CD4-positive, alpha-beta T cell (primary cell): ENCODE measurements around the gene CPED1. TPM values are rescaled to one million over a fixed set of nuclear protein-coding genes. Genes with fewer than 3 reads are reported as not detected.

Source experiments
- ATAC-seq: fragments of 200-7000 bp; cut with Tn5 transposase; one replicate; pipeline ENCODE4 v1.10.0; 2022; ENCODE audit warnings: mild to moderate bottlenecking; ENCODE audit not compliant: poor library complexity
- CTCF ChIA-PET: fragments of 350-600 bp; sonication (Branson Sonifier 250); formaldehyde crosslinking; loops from one replicate; lab custom pipeline; 2021; ENCODE audit warnings: antibody characterized with exemption, inconsistent platforms; lab: Charles Lee
- POLR2A ChIA-PET: fragments of 350-600 bp; sonication (Branson Sonifier 250); formaldehyde crosslinking; loops from one replicate; lab custom pipeline; 2021; ENCODE audit warnings: antibody characterized with exemption, inconsistent platforms; lab: Charles Lee
- DNase-seq, 14 experiments: peaks; one replicate each; pipeline ENCODE4 v3.0.0-alpha.2; 2013 to 2020; ENCODE audit warnings: mixed read lengths in 2 of 14
- H3K27ac ChIP-seq, 2 donors: one replicate each; pipeline versions ENCODE4 v1.5.1 to v1.7.0; 2013; ENCODE audit warnings: low read length in 2 of 2, low read depth in 1 of 2, mild to moderate bottlenecking in 1 of 2
- H3K27me3 ChIP-seq, 2 experiments: 1 replicate in 1 of 2; 2 replicates in 1 of 2; pipeline versions ENCODE4 v1.6.1 to v1.7.0; 2013; ENCODE audit warnings: low read length in 2 of 2, control low read depth in 1 of 2, mild to moderate bottlenecking in 1 of 2, moderate library complexity in 1 of 2; ENCODE audit not compliant: insufficient read depth in 2 of 2, control insufficient read depth in 1 of 2
- H3K36me3 ChIP-seq: one replicate; pipeline ENCODE4 v1.6.1; 2013; ENCODE audit warnings: low read length, control low read depth; ENCODE audit not compliant: insufficient read depth
- H3K4me1 ChIP-seq: one replicate; pipeline ENCODE4 v1.6.1; 2013; ENCODE audit warnings: low read length, control low read depth; ENCODE audit not compliant: insufficient read depth
- H3K4me3 ChIP-seq: one replicate; pipeline ENCODE4 v1.5.1; 2013; ENCODE audit warnings: mild to moderate bottlenecking, low read length, moderate library complexity
- H3K9me3 ChIP-seq, 2 experiments: 1 replicate in 1 of 2; 2 replicates in 1 of 2; pipeline versions ENCODE4 v1.6.1 to v1.7.0; 2013; ENCODE audit warnings: low read length in 2 of 2, mild to moderate bottlenecking in 2 of 2, control low read depth in 1 of 2, moderate library complexity in 1 of 2; ENCODE audit not compliant: control insufficient read depth in 1 of 2, insufficient read depth in 1 of 2
- H3K27ac Mint-ChIP-seq: one replicate; pipeline ENCODE4 v1.8.0; 2020; ENCODE audit warnings: mixed read lengths
- H3K27me3 Mint-ChIP-seq: one replicate; pipeline ENCODE4 v1.8.0; 2021; ENCODE audit warnings: mixed read lengths
- H3K36me3 Mint-ChIP-seq: one replicate; pipeline ENCODE4 v1.8.0; 2021; ENCODE audit warnings: low read depth, mixed read lengths
- H3K4me1 Mint-ChIP-seq: one replicate; pipeline ENCODE4 v1.8.0; 2021; ENCODE audit warnings: low read depth, mixed read lengths
- H3K4me3 Mint-ChIP-seq: one replicate; pipeline ENCODE4 v1.8.0; 2020; ENCODE audit warnings: mild to moderate bottlenecking, mixed read lengths
- H3K9me3 Mint-ChIP-seq: one replicate; pipeline ENCODE4 v1.8.0; 2020; ENCODE audit warnings: mixed read lengths
- intact Hi-C, 2 experiments: fragments of 100-400 bp; cut with DNase I in 1 of 2; cut with micrococcal nuclease in 1 of 2; formaldehyde crosslinking; loops; one replicate each; pipeline versions ENCODE4 v1.15.1 to v1.9.0; 2023 to 2025; cut with DNase I, micrococcal nuclease
- total RNA-seq, 174 experiments: library from RNA in 2 of 174; stranded (reverse) in 2 of 174; gene quantifications; one replicate each; pipeline ENCODE4 v1.2.3 and lab custom pipeline; 2021 to 2026
- TF ChIP-seq, protein P1 (sequence below): fragments of 200-600 bp; IDR thresholded peaks from one replicate; pipeline ENCODE4 v1.8.0; 2022; ENCODE audit warnings: antibody characterized with exemption, mild to moderate bottlenecking

CPED1 gene
- total RNA-seq, 2 experiments from 2014 or later = 0.08 to 0.19 TPM

DNA sequence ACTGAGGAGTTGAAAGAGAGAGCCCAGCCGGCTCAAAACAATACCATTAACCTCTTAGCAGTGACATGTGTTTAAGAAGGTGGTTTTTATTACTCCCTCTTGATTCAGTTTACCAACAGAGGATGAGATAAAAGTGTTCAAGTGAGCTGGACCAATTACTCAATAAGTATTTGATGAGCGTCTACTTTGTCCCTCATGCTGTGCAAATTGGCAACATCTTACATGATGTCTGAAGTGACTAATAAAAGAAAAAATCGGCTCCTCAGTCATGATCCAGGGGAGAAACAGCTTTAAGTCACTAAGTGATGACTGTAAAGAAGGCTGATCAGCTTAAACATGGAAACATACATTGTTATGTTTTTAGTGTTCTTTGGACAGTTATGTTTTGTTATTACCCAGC is 348.1 kb downstream of the CPED1 start:
- DNase-seq (no peak), ATAC-seq (no peak)
- TF ChIP-seq, protein P1, sequence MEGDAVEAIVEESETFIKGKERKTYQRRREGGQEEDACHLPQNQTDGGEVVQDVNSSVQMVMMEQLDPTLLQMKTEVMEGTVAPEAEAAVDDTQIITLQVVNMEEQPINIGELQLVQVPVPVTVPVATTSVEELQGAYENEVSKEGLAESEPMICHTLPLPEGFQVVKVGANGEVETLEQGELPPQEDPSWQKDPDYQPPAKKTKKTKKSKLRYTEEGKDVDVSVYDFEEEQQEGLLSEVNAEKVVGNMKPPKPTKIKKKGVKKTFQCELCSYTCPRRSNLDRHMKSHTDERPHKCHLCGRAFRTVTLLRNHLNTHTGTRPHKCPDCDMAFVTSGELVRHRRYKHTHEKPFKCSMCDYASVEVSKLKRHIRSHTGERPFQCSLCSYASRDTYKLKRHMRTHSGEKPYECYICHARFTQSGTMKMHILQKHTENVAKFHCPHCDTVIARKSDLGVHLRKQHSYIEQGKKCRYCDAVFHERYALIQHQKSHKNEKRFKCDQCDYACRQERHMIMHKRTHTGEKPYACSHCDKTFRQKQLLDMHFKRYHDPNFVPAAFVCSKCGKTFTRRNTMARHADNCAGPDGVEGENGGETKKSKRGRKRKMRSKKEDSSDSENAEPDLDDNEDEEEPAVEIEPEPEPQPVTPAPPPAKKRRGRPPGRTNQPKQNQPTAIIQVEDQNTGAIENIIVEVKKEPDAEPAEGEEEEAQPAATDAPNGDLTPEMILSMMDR = no peak
- Histone ChIP-seq H3K36me3 (no peaks in the 10 kb centered on the region), H3K27me3 (peaks cover 0 to 13% of the 10 kb centered on the region in 2 experiments), H3K27ac (no peak overlapping the region), H3K4me3 (no peak overlapping the region), H3K9me3 (no peaks in the 10 kb centered on the region), H3K4me1 (no peaks in the 10 kb centered on the region)
- ChIA-PET POLR2A (no interaction called here), CTCF (no interaction called here)
- Mint-ChIP-seq H3K27ac (no peak overlapping the region), H3K4me3 (no peak overlapping the region), H3K27me3 (peaks cover 25% of the 10 kb centered on the region), H3K4me1 (no peaks in the 10 kb centered on the region), H3K36me3 (no peaks in the 10 kb centered on the region), H3K9me3 (no peaks in the 10 kb centered on the region)
- intact Hi-C loops = no loop called here

DNA sequence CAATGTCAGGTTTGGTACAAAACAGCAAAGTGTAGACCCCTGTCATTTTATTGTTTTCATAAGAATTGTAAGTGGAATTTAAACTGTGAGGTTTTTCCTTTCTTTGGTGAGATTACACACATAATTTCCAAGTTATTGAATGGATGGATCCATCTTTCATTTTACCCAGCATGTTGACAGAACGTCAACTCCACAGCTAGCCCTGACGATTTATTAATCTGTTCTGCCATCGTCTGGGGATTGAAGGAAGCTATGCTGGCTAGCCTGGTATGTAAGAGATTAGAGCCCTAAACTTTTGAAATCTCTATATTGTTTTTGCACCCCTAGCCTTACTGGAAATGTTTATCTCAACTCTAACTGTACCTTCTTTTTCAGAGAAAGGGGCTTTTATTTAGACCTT is 348.9 kb downstream of the CPED1 start:
- intact Hi-C loops = no loop called here
- H3K4me1 ChIP-seq = no peaks in the 10 kb centered on the region

DNA sequence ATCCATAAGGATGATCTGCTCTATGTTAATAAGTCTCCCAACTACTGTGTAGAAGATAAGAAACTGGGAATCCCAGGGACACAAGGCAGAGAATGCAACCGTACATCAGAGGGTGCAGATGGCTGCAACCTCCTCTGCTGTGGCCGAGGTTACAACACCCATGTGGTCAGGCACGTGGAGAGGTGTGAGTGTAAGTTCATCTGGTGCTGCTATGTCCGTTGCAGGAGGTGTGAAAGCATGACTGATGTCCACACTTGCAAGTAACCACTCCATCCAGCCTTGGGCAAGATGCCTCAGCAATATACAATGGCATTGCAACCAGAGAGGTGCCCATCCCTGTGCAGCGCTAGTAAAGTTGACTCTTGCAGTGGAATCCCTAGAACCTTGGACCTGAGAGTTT is 350.6 kb downstream of the CPED1 start:
- Histone ChIP-seq H3K27me3 (no peaks in the 10 kb centered on the region), H3K36me3 (no peaks in the 10 kb centered on the region), H3K4me3 (no peak overlapping the region), H3K4me1 (no peaks in the 10 kb centered on the region), H3K9me3 (no peaks in the 10 kb centered on the region), H3K27ac (no peak overlapping the region)
- Mint-ChIP-seq H3K36me3 (no peaks in the 10 kb centered on the region), H3K4me3 (no peak overlapping the region), H3K9me3 (no peaks in the 10 kb centered on the region), H3K27me3 (peaks cover 14% of the 10 kb centered on the region), H3K27ac (no peak overlapping the region), H3K4me1 (no peaks in the 10 kb centered on the region)
- TF ChIP-seq, protein P1 = no peak
- ChIA-PET CTCF (no interaction called here), POLR2A (no interaction called here)
- intact Hi-C loops = no loop called here
- DNase-seq (no peak), ATAC-seq (no peak)

More for the DNA sequence above, 348.9 kb downstream of the CPED1 start:
- Histone ChIP-seq H3K27me3 (peaks cover 0 to 5% of the 10 kb centered on the region in 2 experiments), H3K36me3 (no peaks in the 10 kb centered on the region), H3K4me3 (no peak overlapping the region), H3K27ac (no peak overlapping the region), H3K9me3 (no peaks in the 10 kb centered on the region)
- TF ChIP-seq, protein P1 = no peak
- H3K4me1 Mint-ChIP-seq = no peaks in the 10 kb centered on the region
- POLR2A ChIA-PET = no interaction called here
- DNase-seq (no peak), ATAC-seq (no peak)
- H3K27ac Mint-ChIP-seq = no peak overlapping the region
- H3K27me3 Mint-ChIP-seq = peaks cover 17% of the 10 kb centered on the region
- no peaks in the 10 kb centered on the region for H3K36me3 Mint-ChIP-seq
- no peak overlapping the region for H3K4me3 Mint-ChIP-seq
- CTCF ChIA-PET = no interaction called here
- H3K9me3 Mint-ChIP-seq = no peaks in the 10 kb centered on the region
